HepG2 (cell line): ENCODE results near the gene GCG. TPM values are rescaled to one million over a fixed set of nuclear protein-coding genes. Genes with fewer than 3 reads are reported as not detected.
A peak's percentile ranks its signal among the peaks of the same experiment; 100 is the strongest.

Experiments used
- CBX1 ChIP-seq: IDR thresholded peaks from one replicate; pipeline ENCODE4 v1.6.1; 2016; ENCODE audit warnings: antibody characterized with exemption, low read depth
- FOXA3 ChIP-seq: IDR thresholded peaks from 2 replicates; pipeline ENCODE4 v1.6.1; 2016; ENCODE audit warnings: missing genetic modification reagents, missing compliant biosample characterization
- JUND ChIP-seq: sonication (generic); formaldehyde crosslinking; IDR thresholded peaks from 2 replicates; pipeline ENCODE4 v1.8.0; 2022; ENCODE audit warnings: mild to moderate bottlenecking, missing genetic modification reagents
- PHF20 ChIP-seq: sonication (generic); formaldehyde crosslinking; IDR thresholded peaks from 2 replicates; pipeline ENCODE4 v1.5.0; 2020; ENCODE audit warnings: mild to moderate bottlenecking, missing genetic modification reagents
- SATB2 ChIP-seq: sonication (generic); formaldehyde crosslinking; IDR thresholded peaks from 2 replicates; pipeline ENCODE4 v1.5.0; 2020; ENCODE audit warnings: missing genetic modification reagents
- TBL1XR1 ChIP-seq: fragments of 150-350 bp; IDR thresholded peaks from 2 replicates; pipeline ENCODE4 v1.6.1; 2014; ENCODE audit warnings: borderline replicate concordance, low read length; ENCODE audit not compliant: partially characterized antibody
- ZBTB21 ChIP-seq: sonication (generic); formaldehyde crosslinking; IDR thresholded peaks from 2 replicates; pipeline ENCODE4 v1.4.0; 2020; ENCODE audit warnings: missing genetic modification reagents
- ZNF549 ChIP-seq: sonication (generic); formaldehyde crosslinking; IDR thresholded peaks from 2 replicates; pipeline ENCODE4 v1.5.0; 2020; ENCODE audit warnings: missing genetic modification reagents
- ZNF790 ChIP-seq: sonication (generic); formaldehyde crosslinking; IDR thresholded peaks from 2 replicates; pipeline ENCODE4 v1.8.0; 2022; ENCODE audit warnings: missing genetic modification reagents, mild to moderate bottlenecking, borderline replicate concordance
- polyA plus RNA-seq, 8 experiments: library from polyadenylated mRNA; depleted of rRNA in 3 of 8; stranded (reverse) in 7 of 8; unstranded in 1 of 8; fragments of >200 nt; fragmentation: Illumina TruSeq in 4 of 8; extraction: Trizol in 4 of 8; gene quantifications; 2 replicates each; pipeline versions ENCODE4 v1.2.1 to v1.2.3, GENCODE V29; 2011 to 2016; ENCODE audit warnings: low read depth in 4 of 8, missing spikeins in 1 of 8, mixed read lengths in 1 of 8; ENCODE audit not compliant: insufficient read depth in 1 of 8
- total RNA-seq, 5 experiments: library from RNA; depleted of rRNA; stranded (reverse); fragments of >200 nt; fragmentation: Illumina TruSeq; extraction: Trizol; gene quantifications; 2 replicates each; pipeline ENCODE4 v1.2.3, GENCODE V29; 2016; ENCODE audit warnings: low read depth in 1 of 5
- TF ChIP-seq, protein P1 (sequence below): sonication (generic); formaldehyde crosslinking; IDR thresholded peaks from 2 replicates; pipeline ENCODE4 v1.4.0; 2020; ENCODE audit warnings: mild to moderate bottlenecking, missing genetic modification reagents
- TF ChIP-seq, protein P2 (sequence below): sonication (generic); formaldehyde crosslinking; IDR thresholded peaks from 2 replicates; pipeline ENCODE4 v1.8.0; 2022; ENCODE audit warnings: low read depth, missing genetic modification reagents
- TF ChIP-seq, protein P3 (sequence below): sonication (generic); formaldehyde crosslinking; IDR thresholded peaks from 2 replicates; pipeline ENCODE4 v1.9.0; 2021; ENCODE audit warnings: missing genetic modification reagents, borderline replicate concordance

The GCG gene
- total and polyA plus RNA-seq, 2 of the 13 experiments (the other 11 are each of a cell fraction or from before 2014, with no cell fraction given) = not detected

DNA sequence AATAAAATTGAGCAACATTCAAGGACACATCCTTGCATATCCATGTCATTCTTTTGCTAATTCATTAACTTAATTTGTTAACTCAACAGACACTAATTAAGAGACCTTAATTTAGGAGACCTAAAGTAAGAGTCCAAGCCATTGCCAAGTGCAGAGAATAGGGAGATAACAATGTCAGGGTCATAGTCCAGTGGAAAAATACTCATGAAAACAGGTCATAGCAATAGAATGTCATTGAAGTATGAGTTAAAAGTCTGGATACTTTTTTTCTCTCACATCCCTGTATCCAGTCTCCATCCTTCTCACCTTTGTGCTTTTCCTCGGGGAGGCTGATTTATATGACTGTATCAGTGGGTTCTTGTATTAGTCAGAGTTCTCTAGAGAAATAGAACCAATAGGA, 51.5 kb downstream of the GCG start (continued):
- TF ChIP-seq, protein P1, sequence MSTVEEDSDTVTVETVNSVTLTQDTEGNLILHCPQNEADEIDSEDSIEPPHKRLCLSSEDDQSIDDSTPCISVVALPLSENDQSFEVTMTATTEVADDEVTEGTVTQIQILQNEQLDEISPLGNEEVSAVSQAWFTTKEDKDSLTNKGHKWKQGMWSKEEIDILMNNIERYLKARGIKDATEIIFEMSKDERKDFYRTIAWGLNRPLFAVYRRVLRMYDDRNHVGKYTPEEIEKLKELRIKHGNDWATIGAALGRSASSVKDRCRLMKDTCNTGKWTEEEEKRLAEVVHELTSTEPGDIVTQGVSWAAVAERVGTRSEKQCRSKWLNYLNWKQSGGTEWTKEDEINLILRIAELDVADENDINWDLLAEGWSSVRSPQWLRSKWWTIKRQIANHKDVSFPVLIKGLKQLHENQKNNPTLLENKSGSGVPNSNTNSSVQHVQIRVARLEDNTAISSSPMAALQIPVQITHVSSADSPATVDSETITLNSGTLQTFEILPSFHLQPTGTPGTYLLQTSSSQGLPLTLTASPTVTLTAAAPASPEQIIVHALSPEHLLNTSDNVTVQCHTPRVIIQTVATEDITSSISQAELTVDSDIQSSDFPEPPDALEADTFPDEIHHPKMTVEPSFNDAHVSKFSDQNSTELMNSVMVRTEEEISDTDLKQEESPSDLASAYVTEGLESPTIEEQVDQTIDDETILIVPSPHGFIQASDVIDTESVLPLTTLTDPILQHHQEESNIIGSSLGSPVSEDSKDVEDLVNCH (CRISPR knock-in tag) = no peak
- TF ChIP-seq, protein P2, sequence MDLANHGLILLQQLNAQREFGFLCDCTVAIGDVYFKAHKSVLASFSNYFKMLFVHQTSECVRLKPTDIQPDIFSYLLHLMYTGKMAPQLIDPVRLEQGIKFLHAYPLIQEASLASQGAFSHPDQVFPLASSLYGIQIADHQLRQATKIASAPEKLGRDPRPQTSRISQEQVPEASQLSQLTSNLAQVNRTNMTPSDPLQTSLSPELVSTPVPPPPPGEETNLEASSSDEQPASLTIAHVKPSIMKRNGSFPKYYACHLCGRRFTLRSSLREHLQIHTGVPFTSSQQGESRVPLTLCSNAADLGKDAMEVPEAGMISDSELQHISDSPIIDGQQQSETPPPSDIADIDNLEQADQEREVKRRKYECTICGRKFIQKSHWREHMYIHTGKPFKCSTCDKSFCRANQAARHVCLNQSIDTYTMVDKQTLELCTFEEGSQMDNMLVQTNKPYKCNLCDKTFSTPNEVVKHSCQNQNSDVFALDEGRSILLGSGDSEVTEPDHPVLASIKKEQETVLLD (CRISPR knock-in tag) = no peak
- peak; percentile 62 for TF ChIP-seq FOXA3 (CRISPR knock-in tag)
- no peak for TF ChIP-seq SATB2
- no peak for TF ChIP-seq PHF20 (CRISPR knock-in tag)
- no peak for TF ChIP-seq ZNF549 (CRISPR knock-in tag)
- TF ChIP-seq, protein P3, sequence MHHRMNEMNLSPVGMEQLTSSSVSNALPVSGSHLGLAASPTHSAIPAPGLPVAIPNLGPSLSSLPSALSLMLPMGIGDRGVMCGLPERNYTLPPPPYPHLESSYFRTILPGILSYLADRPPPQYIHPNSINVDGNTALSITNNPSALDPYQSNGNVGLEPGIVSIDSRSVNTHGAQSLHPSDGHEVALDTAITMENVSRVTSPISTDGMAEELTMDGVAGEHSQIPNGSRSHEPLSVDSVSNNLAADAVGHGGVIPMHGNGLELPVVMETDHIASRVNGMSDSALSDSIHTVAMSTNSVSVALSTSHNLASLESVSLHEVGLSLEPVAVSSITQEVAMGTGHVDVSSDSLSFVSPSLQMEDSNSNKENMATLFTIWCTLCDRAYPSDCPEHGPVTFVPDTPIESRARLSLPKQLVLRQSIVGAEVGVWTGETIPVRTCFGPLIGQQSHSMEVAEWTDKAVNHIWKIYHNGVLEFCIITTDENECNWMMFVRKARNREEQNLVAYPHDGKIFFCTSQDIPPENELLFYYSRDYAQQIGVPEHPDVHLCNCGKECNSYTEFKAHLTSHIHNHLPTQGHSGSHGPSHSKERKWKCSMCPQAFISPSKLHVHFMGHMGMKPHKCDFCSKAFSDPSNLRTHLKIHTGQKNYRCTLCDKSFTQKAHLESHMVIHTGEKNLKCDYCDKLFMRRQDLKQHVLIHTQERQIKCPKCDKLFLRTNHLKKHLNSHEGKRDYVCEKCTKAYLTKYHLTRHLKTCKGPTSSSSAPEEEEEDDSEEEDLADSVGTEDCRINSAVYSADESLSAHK (CRISPR knock-in tag) = no peak
- TF ChIP-seq CBX1 = no peak
- TF ChIP-seq JUND (CRISPR knock-in tag) = no peak
- peak; percentile 40 for TF ChIP-seq TBL1XR1
- TF ChIP-seq ZBTB21 (CRISPR knock-in tag) = no peak
- no peak for TF ChIP-seq ZNF790 (CRISPR knock-in tag)
